ENCODE data around the gene NRF1.
"Not testable (repeated sequence)": the region's sequence is repeated elsewhere in the genome, so short reads cannot be mapped to it uniquely, and the experiment has no call there.

The NRF1 gene

GRCh38 chr7:129649128-129649690, 37.7 kb downstream of the NRF1 start:
- DNase-seq (ENCODE audit: low spot score), result no peak

- no peak for DNase-seq (ENCODE audit: low spot score)
Observed at GRCh38 chr7:129650056-129650758, 38.7 kb downstream of the NRF1 start.

GRCh38 chr7:129652914-129653313, 41.4 kb downstream of the NRF1 start:
- no peak for DNase-seq (ENCODE audit: low spot score)

- no peak for DNase-seq (ENCODE audit: low spot score)
Observed at GRCh38 chr7:129655811-129656210, 44.3 kb downstream of the NRF1 start.

- no peak for DNase-seq (ENCODE audit: low spot score)
Observed at GRCh38 chr7:129657363-129657762, 45.8 kb downstream of the NRF1 start.

GRCh38 chr7:129659907-129660306, 48.4 kb downstream of the NRF1 start:
- not testable (repeated sequence) for DNase-seq (ENCODE audit: low spot score)

DNA sequence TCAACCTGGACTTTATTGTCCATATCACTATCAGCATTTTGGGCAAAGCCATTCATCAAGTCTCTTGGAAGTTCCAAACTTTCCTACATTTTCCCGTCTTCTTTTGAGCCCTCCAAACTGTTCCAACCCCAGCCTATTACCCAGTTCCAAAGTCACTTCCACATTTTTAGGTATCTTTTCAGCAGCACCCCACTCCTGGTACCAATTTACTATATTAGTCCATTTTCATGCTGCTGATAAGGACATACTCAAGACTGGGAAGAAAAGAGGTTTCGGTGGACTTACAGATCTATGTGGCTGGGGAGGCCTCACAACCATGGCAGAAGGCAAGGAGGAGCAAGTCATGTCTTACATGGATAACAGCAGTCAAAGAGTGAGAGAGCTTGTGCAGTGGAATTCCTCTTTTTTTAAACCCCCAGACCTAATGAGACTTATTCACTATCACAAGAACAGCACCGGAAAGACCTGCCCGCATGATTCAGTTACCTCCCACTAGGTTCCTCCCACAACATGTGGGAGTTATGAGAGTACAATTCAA, 50.2 kb downstream of the NRF1 start:
- no peak for DNase-seq (ENCODE audit: low spot score)

- DNase-seq (ENCODE audit: low spot score), result not testable (repeated sequence)
Observed at GRCh38 chr7:129663240-129663639, 51.7 kb downstream of the NRF1 start.

DNA sequence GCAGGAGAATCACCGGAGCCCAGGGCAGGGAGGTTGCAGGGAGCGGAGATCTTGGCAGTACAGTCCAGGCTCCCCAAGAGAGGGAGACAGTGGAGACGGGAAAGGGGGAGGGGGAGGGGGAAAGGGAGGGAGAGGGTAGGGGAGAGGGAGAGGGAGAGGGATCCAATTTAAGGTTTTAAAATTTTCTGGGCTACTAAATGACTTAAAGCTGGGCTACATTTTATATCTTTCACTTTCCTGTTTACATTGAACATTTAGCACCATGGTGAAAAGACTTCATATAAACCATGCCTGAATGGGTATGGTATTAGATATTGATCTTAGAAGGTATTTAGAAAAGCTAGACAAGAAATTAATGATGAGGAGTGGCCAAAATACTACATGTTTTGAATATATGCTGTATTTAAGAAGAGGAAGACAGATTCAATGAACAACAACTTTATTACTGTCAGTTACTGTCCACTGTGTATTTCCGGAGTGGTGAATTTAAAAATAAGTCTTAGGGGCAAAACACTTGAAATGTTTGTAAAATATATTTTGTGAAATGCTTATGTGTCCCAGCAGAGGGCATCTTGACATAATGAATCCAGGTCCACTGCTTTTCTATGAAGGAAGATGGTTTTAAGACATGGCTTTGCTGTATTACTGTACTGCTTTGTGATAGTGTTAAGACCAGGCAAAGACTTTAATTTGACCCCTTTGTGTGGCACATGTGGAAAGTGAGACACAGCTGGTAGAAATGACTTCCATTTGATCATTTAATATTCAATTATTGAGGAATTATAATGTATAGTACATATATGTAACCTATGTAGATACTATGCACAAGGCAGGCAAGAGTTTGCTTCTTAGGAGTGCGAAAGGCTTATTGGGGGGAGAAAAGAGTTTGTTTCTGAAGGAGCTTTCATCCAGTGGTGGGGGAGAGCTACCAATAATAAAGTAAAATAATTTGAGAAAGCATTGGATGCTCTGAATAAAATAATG, 52.8 kb downstream of the NRF1 start:
- peak; percentile 75 for DNase-seq (ENCODE audit: low spot score)

DNA sequence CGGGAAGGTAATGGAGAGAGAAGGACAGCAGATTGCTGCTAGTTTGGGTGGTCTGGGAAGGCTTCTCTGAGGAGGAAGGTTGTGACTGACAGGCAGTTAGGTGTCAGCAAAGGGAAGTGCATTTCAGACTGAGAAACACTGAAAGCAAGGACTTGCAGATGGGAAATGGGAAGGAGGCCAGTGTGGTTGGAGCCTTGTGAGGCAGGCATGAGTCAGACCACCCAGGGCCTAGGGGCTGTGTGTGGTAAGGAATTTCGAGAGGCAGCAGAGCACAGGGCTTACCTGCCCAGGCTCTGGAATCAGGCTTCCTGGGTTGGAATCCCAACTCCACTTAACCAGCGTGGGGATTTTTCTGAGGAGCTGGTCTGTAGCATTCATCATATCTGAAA, 53.5 kb downstream of the NRF1 start:
- peak; percentile 77 for DNase-seq (ENCODE audit: low spot score)

DNA sequence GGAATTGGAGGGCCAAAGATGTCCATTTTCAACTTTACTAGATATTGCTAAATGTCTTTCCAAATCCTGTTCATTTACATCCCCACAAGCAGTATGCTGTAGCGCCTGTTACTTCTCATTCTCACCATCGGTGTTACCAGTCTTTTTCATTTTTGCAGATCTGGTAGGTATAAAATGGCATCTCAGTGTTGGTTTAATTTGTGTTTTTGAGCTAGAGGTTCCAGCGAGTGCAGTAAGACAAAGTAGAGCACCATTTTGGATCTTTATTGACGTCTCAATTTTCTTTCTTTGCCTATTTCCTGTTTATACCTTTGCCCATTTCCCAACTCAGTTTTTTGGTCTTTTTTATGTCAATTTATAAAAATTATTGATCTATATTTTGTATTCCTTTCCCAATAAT, 55.6 kb downstream of the NRF1 start:
- no peak for DNase-seq (ENCODE audit: low spot score)

DNA sequence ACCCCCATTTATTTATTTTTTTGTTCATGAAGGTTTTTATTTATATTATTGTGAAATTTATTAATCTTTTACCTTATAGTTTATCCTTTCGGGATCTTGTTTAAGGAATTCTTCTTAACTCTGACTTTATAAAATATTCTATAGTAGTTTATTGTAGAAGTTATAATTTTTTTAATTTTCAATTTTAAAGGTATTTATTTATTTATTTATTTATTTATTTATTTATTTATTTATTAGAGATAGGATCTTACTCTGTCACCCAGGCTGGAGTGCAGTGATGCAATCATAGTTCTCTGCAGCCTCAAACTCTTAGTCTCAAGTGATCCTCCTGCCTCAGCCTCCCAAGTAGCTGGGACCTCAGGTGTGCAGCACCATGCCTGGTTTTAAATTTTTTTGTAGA, 56.0 kb downstream of the NRF1 start:
- no peak for DNase-seq (ENCODE audit: low spot score)

DNA sequence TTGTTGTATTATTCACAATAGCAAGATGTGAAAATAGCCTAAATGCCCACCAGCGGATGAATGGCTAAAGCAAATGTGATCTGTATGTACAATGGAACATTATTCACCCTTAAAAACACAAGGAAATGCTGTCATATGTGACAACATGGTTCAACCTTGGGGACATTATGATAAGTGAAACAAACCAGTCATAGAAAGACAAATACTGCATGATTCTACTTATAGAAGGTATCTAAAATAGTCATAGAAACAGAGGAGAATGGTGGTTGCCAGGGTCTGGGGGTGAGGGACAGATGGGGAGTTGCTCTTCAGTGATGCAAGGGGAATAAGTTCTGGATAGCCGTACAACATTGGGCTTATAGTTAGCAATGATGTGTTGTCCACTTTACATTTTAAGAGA, 58.4 kb downstream of the NRF1 start:
- no peak for DNase-seq (ENCODE audit: low spot score)

DNA sequence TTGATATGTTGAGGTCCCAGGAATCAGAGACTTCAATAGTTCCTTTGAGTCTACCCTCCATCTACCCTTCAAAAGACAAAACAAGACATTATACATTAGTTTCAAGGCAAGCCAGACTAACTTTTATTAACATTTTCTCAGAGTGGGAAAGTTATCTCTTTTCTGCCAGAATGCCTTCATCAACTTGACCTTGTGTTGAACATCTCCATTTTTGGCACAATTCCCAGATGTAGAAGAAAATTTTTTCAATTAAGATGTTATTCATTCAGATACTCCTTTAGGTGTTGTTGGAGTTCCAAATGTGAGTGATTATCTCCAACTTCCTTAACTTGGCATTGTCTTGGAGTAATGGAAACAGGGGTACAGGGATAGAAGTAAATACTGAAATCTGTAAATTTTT, 59.1 kb downstream of the NRF1 start:
- DNase-seq (ENCODE audit: low spot score), result no peak

DNA sequence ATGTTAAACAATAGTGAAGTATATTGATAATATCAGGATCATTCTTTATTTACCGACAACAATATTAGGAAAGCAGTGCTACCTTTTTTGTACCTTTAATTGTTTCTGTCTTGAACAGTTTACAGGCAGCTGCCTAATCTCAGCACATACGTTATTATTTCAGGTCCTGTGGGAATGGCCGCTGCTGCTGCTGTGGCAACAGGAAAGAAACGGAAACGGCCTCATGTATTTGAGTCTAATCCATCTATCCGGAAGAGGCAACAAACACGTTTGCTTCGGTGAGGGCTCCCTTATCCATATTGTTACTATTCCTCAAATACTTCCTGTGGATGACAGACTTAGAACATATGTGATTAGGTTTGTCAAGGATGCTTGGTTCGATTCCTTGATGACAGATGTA, 59.7 kb downstream of the NRF1 start:
- no peak for DNase-seq (ENCODE audit: low spot score)

GRCh38 chr7:129674475-129674874, 63.0 kb downstream of the NRF1 start:
- not testable (repeated sequence) for DNase-seq (ENCODE audit: low spot score)

DNA sequence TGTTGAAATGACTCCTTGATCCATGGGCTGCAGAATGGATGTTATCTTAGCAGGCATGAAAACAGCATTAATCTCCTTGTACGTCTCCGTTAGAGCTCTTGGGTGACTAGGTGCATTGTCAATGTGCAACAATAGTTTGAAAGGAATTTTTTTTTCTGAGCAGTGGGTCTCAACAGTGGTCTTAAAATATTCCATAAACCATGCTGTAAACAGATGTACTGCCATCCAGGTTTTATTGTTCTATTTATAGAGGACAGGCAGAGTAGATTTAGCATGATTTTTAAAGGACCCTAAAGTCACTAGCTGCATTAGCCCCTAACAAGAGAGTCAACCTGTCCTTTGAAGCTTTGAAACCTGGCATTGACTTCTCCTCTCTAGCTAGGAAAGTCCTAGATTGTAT, 64.0 kb downstream of the NRF1 start:
- no peak for DNase-seq (ENCODE audit: low spot score)

GRCh38 chr7:129676017-129676897, 64.7 kb downstream of the NRF1 start:
- DNase-seq (ENCODE audit: low spot score), result no peak

DNA sequence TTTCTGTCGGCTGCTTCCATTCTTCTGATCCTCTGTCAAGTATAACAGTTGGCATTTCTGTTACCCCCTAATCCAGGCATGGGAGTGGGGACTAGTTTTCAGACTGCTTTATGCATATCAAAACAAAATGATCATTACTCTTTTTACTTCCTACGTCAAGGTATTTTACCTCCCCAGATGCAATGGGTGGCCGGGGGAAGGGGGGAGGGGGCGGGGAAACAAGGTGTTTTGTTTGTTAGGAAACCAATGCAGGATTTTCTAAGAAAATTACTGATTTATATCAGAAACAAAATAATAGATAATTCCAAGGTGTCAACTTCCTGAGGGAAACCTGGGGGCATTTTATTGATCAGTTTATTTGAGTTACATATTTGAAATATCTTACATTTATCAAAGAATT, 66.3 kb downstream of the NRF1 start:
- DNase-seq (ENCODE audit: low spot score), result no peak

DNA sequence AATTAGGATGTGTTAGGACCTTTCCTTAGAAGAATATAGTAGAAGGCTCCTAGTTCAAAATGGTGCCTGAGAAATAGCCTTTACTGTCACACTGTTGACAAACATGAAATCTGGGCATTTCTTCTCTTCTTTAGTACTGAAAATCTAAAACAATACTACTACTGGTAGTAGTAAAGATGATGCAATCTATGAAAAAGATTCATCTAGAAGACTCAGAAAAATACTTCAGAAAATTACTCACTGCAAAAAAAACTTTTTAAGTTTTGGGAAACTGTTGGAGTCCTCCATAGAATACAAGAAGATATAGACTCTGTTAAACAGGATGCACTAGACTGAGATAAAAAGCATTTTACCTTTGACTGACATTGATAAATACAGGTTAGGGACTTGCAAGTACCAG, 67.1 kb downstream of the NRF1 start:
- DNase-seq (ENCODE audit: low spot score), result no peak

DNA sequence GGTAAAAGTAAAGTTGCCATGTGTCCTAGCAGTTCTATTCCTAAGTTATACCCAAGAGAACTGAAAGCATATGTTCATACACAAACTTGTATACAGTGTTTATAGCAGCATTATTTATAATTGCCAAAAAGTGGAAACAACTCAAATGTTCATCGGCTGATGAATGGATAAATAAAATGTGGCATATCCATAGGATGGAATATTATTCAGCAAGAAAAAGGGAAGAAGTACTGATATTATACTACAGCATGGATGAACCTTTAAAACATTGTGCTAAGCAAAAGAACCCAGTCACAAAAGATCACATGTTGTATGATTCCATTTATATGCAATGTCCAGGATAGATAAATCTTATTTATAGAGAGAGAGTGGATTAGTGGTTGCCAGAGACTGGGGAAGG, 68.9 kb downstream of the NRF1 start:
- no peak for DNase-seq (ENCODE audit: low spot score)

DNA sequence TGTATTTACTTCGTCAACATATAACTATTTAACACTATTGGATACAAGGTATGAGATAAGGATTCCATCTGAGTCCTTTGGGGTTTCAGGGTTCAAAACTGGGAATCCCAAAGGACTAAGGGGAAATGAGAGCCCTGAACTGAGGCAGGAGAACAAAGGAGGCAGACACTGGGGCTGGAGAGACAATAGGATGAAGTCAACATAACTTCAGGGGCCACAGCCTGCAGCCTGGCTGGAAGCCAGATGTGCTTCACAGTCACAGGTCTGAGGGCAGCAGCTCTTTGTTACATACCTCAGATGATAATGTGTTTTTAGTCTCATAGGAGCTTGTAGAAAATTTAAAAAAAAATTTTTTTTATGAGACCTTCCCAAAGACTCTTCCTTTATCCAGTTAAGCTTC, 73.3 kb downstream of the NRF1 start:
- no peak for DNase-seq (ENCODE audit: low spot score)

Measured in GM03348 (cell line).